Activated T-helper 1 cell treated with anti-CD3 and anti-CD28 coated beads, Interleukin-12 subunit alpha, Interleukin-12 subunit beta, Interleukin-2, Interleukin-4 antibody, amounts not matched to agents 30 ng/mL and 10 ng/mL and 1 ng/mL, durations not matched to agents 14 hours and 24 hours and 36 hours (primary cell): ENCODE results near the gene EXD3. TPM values are rescaled to one million over a fixed set of nuclear protein-coding genes. Genes with fewer than 3 reads are reported as not detected.

ENCODE experiments used
- DNase-seq: peaks from one replicate; pipeline ENCODE4 v3.0.0; 2021; ENCODE audit warnings: low spot score
- H3K27ac Mint-ChIP-seq: one replicate; pipeline ENCODE4 v1.8.0; 2021; ENCODE audit warnings: mild to moderate bottlenecking, mixed read lengths
- H3K27me3 Mint-ChIP-seq: one replicate; pipeline ENCODE4 v1.8.0; 2022; ENCODE audit warnings: mild to moderate bottlenecking, moderate library complexity, mixed read lengths; ENCODE audit not compliant: insufficient read depth
- H3K36me3 Mint-ChIP-seq: one replicate; pipeline ENCODE4 v1.8.0; 2021; ENCODE audit warnings: low read depth, mixed read lengths
- H3K4me1 Mint-ChIP-seq: one replicate; pipeline ENCODE4 v1.8.0; 2021; ENCODE audit warnings: low read depth, mixed read lengths
- H3K4me3 Mint-ChIP-seq: one replicate; pipeline ENCODE4 v1.8.0; 2021; ENCODE audit warnings: mild to moderate bottlenecking, moderate library complexity, mixed read lengths
- H3K9me3 Mint-ChIP-seq: one replicate; pipeline ENCODE4 v1.8.0; 2021; ENCODE audit warnings: mixed read lengths
- intact Hi-C: fragments of 100-400 bp; cut with micrococcal nuclease; formaldehyde crosslinking; loops from one replicate; pipeline ENCODE4 v1.15.1; 2024
- total RNA-seq: library from RNA; stranded (reverse); gene quantifications from 2 replicates; pipeline ENCODE4 v1.2.3, GENCODE V29; 2022

The EXD3 gene
- total RNA-seq, 1 donor from 2014 or later: 4.8 TPM

GRCh38 chr9:137294681-137295237 lies 128.2 kb downstream of the EXD3 start:
- Mint-ChIP-seq H3K27me3 (peaks cover 40% of the 10 kb centered on the region), H3K9me3 (no peaks in the 10 kb centered on the region), H3K4me1 (peaks cover 5% of the 10 kb centered on the region), H3K27ac (peak overlapping the region; percentile 34), H3K4me3 (peak overlapping the region; percentile 49), H3K36me3 (no peaks in the 10 kb centered on the region)
- intact Hi-C loops: loop anchor here (1.0 kb wide), 3 partner anchors 8 to 151 kb away; partner anchors contain the start of gene NRARP
- DNase-seq: no peak

DNA sequence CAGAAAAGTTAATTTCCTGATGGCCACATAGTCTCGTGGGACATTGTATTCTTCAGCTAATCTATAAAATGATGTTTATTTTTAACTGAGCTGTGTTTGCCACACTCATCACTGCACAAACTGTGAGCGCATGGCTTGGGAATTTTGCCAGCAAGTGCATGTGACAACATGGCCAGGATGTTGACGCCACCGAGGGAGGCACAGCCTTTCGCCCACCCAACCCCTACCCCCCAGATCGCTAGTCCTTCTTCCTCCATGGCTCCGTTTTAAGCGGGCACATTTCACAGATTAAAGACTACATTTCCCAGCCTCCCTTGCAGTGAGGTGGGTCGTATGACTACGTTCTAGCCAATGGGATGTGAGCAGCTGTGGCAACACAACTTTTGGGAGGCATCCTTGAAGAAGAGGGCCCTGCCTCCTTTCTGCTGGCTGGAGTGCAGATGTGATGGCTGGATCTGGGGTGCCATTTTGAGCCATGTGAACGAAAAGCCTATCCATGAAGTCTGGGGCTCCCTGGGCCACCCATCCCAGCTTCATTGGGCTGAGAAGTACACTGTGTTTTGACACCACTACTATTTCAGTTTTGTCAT lies 128.8 kb downstream of the EXD3 start:
- Mint-ChIP-seq H3K4me3 (peak overlapping the region; percentile 49), H3K4me1 (peaks cover 4% of the 10 kb centered on the region), H3K27ac (peak overlapping the region; percentile 34), H3K9me3 (no peaks in the 10 kb centered on the region), H3K27me3 (peaks cover 37% of the 10 kb centered on the region), H3K36me3 (no peaks in the 10 kb centered on the region)
- intact Hi-C loops: loop anchor here (1.0 kb wide), 2 partner anchors 8 to 151 kb away; partner anchors contain the start of gene NRARP
- DNase-seq: no peak

GRCh38 chr9:137293482-137294090 lies 129.4 kb downstream of the EXD3 start:
- Mint-ChIP-seq H3K27ac (no peak overlapping the region), H3K27me3 (peaks cover 33% of the 10 kb centered on the region), H3K4me3 (no peak overlapping the region), H3K36me3 (no peaks in the 10 kb centered on the region), H3K9me3 (no peaks in the 10 kb centered on the region), H3K4me1 (peaks cover 4% of the 10 kb centered on the region)
- no peak for DNase-seq
- intact Hi-C loops: loop anchor here (1.0 kb wide), 2 partner anchors 9 to 152 kb away; partner anchors contain the start of gene NRARP

GRCh38 chr9:137293094-137293481 lies 129.9 kb downstream of the EXD3 start:
- Mint-ChIP-seq H3K4me3 (no peak overlapping the region), H3K4me1 (peaks cover 4% of the 10 kb centered on the region), H3K36me3 (no peaks in the 10 kb centered on the region), H3K27me3 (peaks cover 29% of the 10 kb centered on the region), H3K9me3 (no peaks in the 10 kb centered on the region), H3K27ac (no peak overlapping the region)
- DNase-seq: no peak
- intact Hi-C loops: no loop called here

DNA sequence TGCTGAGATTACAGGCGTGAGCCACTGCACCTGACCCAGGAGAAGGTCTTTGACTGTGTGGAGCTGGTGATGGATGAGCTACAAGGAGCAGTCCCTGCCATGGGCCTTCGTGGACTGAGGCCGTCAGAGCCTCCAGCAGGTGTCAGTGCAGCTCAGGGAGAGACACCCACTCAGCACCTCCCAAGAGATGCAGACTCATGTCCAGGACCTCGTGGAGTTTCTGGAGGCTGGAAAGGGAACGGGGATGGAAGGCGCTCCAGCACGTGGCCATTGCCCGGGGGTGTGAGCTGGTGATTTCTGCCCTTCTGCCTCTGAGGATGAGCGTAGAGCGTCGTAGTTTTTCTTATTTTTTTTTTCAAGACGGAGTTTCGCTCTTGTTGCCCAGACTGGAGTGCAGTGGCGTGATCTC lies 136.0 kb downstream of the EXD3 start:
- no peak overlapping the region for H3K4me3 Mint-ChIP-seq
- intact Hi-C loops: no loop called here
- no peaks in the 10 kb centered on the region for H3K27me3 Mint-ChIP-seq
- peaks cover 5% of the 10 kb centered on the region for H3K36me3 Mint-ChIP-seq
- DNase-seq: no peak
- no peaks in the 10 kb centered on the region for H3K9me3 Mint-ChIP-seq
- no peak overlapping the region for H3K27ac Mint-ChIP-seq
- peaks cover 9% of the 10 kb centered on the region for H3K4me1 Mint-ChIP-seq

DNA sequence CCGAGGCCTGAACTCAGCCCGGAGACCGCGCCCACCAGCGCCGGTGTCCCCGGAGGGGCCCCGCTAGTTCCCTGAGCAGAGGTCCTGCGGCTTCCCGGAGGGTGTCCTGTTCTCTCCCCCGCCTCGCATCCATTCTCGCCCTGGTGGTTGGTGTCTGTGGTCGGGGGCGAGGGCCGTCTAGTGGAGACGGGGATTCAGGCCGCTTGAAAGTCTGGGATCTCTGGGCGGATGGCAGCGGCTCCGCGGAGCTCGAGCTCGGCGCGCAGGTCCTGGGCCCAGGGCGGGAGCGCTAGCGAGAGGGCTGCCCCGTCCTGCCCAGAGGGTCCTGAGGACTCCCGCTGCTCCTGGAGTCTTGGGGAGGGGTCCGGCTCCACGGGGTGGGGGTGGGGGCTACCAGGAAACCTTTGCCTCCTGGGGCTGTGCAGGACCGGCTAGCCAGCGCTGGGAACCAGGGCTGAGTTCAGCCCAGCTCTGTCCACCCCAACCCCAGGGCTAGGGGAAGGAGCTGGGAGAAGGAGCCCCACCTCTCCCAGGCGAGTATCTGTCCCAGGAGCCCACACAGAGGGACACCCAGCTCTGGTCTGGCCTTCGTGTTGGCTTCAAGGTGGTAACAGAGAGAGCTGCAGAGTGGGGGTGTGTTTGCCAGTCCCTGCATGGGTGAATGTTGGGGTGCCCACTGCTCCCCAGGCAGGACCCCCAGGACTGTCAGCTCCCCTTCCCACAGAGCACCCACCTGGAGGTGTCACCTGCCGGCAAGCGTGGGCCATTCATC lies 141.4 kb downstream of the EXD3 start:
- Mint-ChIP-seq H3K4me3 (no peak overlapping the region), H3K27me3 (no peaks in the 10 kb centered on the region), H3K4me1 (peaks cover 9% of the 10 kb centered on the region), H3K36me3 (peaks cover 5% of the 10 kb centered on the region), H3K27ac (no peak overlapping the region), H3K9me3 (no peaks in the 10 kb centered on the region)
- no peak for DNase-seq
- intact Hi-C loops: no loop called here

DNA sequence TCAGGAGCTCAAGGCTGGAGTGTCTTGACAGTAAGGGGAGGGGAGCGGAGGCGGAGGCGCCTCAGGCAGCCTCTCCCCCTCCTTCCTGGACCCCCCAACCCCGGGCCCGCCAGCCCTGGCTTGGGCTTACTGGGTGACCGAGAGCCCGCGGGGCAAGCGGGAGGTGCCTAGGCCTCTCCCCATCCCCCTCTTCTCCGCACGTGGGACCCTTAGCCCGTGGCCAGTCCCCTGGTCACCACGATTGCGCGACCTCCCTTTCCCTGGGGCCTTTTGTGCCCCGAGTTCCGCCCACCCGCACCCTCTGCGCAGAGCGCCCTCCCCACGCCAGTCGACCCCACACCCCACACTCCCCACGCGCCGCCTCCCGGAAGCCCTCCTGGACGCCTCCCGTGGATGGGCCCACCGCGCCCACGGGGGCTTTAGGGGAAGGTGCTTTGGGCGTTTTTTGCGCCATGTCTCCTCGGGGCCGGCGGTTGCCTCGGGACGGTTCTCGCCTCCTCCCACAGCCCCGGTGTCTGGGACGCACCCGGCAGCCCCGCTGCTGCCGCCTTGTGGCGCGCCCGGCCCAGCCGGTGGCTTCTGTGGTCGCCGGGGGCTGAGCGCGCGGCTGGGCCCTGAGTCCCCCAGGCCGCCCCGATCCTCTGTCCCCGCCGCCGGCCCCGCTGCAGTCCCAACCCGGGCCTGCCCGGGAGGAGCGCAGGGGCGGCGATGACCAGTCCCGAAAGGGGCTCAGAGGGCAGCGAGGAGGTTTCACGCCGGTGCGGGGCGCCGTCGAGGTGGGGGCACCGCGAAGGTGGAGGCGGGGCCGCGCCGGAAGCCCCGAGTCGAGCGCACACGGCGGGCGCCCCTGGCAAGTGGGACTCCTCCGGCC lies 142.3 kb downstream of the EXD3 start:
- peaks cover 6% of the 10 kb centered on the region for H3K36me3 Mint-ChIP-seq
- intact Hi-C loops: no loop called here
- DNase-seq: no peak
- H3K4me1 Mint-ChIP-seq: peaks cover 11% of the 10 kb centered on the region
- H3K27me3 Mint-ChIP-seq: no peaks in the 10 kb centered on the region
- no peak overlapping the region for H3K27ac Mint-ChIP-seq
- H3K4me3 Mint-ChIP-seq: no peak overlapping the region
- no peaks in the 10 kb centered on the region for H3K9me3 Mint-ChIP-seq

DNA sequence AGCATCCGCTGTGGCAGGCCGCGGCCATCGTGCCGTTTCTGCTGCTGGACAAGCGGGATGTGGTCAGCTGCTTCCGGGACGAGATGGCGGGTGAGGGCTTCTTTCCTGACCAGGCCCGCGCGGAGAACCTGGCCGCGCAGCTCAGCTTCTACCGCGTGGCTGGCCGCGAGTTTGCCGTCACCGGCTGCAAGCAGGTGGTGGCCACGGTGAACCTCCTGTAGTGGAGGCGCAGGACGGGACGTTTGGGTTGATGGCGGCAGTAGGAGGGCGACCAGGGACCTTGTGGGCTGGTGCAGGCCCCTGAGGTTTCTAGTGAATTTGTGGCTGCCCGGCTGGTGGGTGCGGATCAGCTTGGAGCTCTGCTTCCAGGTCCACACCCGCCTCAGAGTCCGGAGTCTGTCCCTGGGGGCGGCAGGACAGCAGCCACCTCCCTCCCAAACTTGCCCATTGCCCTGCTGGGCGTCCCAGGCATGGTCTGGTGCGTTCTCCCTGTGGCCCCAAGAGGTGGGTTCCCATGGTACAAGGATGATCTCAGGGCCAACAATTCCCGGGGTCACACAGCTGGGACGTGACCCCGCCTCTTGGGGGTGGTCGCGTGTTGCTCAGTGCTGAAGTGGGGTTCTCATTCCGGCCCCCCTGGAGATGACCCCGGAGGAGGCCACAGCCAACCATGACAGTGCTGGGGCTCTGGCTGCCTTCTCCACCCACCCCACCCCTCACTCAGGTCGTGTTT lies 143.1 kb downstream of the EXD3 start:
- peaks cover 7% of the 10 kb centered on the region for H3K36me3 Mint-ChIP-seq
- no peaks in the 10 kb centered on the region for H3K27me3 Mint-ChIP-seq
- H3K4me1 Mint-ChIP-seq: peaks cover 14% of the 10 kb centered on the region
- no peak overlapping the region for H3K4me3 Mint-ChIP-seq
- no peak for DNase-seq
- intact Hi-C loops: no loop called here
- no peak overlapping the region for H3K27ac Mint-ChIP-seq
- H3K9me3 Mint-ChIP-seq: no peaks in the 10 kb centered on the region

DNA sequence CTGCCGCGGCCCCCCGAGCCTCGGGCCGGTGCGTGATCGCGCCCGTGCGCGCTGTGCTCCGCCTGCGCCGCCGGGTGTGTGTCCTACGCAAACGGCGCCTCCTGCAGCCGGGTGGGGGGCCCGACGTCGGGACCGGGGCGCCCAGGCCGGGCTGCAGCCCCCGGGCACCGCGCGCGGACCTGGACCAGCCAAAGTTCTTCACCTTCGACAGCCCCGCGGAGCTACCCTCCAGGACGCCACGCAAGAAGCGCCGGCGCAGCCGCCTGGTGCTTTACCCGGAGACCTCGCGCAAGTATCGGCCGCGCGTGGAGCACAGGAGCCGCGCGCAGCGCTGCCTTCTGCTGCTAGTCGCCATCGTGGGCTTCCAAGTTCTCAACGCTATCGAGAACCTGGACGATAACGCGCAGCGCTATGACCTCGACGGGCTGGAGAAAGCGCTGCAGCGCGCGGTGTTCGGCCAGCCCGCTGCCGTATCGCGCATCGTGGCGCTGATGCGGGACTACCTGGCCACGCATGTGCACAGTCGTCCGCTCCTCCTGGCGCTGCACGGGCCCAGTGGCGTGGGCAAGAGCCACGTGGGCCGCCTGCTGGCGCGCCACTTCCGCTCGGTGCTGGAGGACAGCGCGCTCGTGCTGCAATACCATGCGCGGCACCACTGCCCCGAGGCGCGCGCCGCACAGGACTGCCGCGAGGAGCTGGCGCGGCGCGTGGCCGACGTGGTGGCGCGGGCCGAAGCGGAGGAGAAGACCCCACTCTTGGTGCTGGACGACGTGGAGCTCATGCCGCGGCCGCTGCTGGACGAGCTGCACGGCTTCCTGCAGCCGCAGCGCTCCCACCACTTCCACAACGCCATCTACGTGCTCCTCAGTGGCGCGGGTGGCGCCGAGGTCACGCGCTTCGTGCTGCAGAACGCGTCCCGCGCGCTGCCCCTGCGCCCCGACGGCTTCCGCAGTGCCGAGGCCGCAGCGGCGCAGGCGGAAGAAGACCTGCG lies 143.9 kb downstream of the EXD3 start:
- H3K27me3 Mint-ChIP-seq: no peaks in the 10 kb centered on the region
- intact Hi-C loops: no loop called here
- DNase-seq: no peak
- no peak overlapping the region for H3K4me3 Mint-ChIP-seq
- H3K9me3 Mint-ChIP-seq: no peaks in the 10 kb centered on the region
- peaks cover 7% of the 10 kb centered on the region for H3K36me3 Mint-ChIP-seq
- peaks cover 14% of the 10 kb centered on the region for H3K4me1 Mint-ChIP-seq
- no peak overlapping the region for H3K27ac Mint-ChIP-seq

- no peaks in the 10 kb centered on the region for H3K9me3 Mint-ChIP-seq
- no peak for DNase-seq
Observed at GRCh38 chr9:137278061-137278701, 144.8 kb downstream of the EXD3 start.

More at GRCh38 chr9:137278061-137278701, 144.8 kb downstream of the EXD3 start:
- Mint-ChIP-seq H3K4me1 (peaks cover 14% of the 10 kb centered on the region), H3K27ac (peak overlapping the region; percentile 79), H3K27me3 (no peaks in the 10 kb centered on the region), H3K36me3 (peaks cover 7% of the 10 kb centered on the region), H3K4me3 (peak overlapping the region; percentile 91)
- intact Hi-C loops: no loop called here
